Bronchial epithelial cell (primary cell): ENCODE measurements around the gene KLHL22. TPM values are rescaled to one million over a fixed set of nuclear protein-coding genes. Genes with fewer than 3 reads are reported as not detected.

Experiments
- DNase-seq: peaks from one replicate; pipeline ENCODE4 v3.0.0-alpha.2; 2010; ENCODE audit warnings: low read depth
- FAIRE-seq: peaks from 2 replicates; lab custom pipeline; 2011; peaks lifted over from hg19 to GRCh38; lab: Jason Lieb, UNC
- H3K27me3 ChIP-seq: 2 replicates; pipeline ENCODE4 v1.5.1; 2011; ENCODE audit warnings: low read length; ENCODE audit not compliant: control insufficient read depth, insufficient read depth
- H3K36me3 ChIP-seq: 2 replicates; pipeline ENCODE4 v1.5.1; 2011; ENCODE audit warnings: low read length; ENCODE audit not compliant: control insufficient read depth, insufficient read depth
- H3K4me3 ChIP-seq: 2 replicates; pipeline ENCODE4 v1.5.1; 2011; ENCODE audit warnings: mild to moderate bottlenecking, low read depth, low read length, control low read depth
- CTCF ChIP-seq: IDR thresholded peaks from 2 replicates; pipeline ENCODE4 v1.5.1; 2011; ENCODE audit warnings: mild to moderate bottlenecking, moderate library complexity, low read length, control low read depth, inconsistent platforms; ENCODE audit not compliant: insufficient read depth, severe bottlenecking
- total RNA-seq: library from RNA; depleted of rRNA; stranded (reverse); fragments of >200 nt; gene quantifications from 2 replicates; pipeline ENCODE4 v1.2.1, GENCODE V29; 2014

The KLHL22 gene
- total RNA-seq, 1 donor from 2014 or later: 17.1 TPM

DNA sequence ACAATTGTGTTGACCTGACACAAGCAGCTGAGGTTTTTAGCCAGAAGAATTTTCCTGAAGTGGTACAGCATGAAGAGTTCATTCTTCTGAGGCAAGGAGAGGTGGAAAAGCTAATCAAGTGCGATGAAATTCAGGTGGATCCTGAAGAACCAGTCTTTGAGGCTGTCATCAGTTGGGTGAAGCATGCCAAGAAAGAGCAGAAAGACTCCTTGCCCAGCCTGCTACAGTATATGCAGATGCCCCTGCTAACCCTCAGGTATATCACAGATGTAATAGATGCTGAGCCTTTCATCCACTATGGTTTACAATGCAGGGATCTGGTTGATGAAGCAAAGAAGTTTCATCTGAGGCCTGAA, 45.1 kb downstream of the KLHL22 start:
- Histone ChIP-seq H3K4me3 (no peak overlapping the region), H3K36me3 (no peaks in the 10 kb centered on the region), H3K27me3 (no peaks in the 10 kb centered on the region)
- DNase-seq (no peak), FAIRE-seq (no peak)
- no peak for TF ChIP-seq CTCF

GRCh38 chr22:20449819-20450550, 45.6 kb downstream of the KLHL22 start:
- DNase-seq (no peak), FAIRE-seq (peak; percentile 58)
- no peaks in the 10 kb centered on the region for H3K27me3 ChIP-seq
- no peaks in the 10 kb centered on the region for H3K36me3 ChIP-seq
- no peak for TF ChIP-seq CTCF
- H3K4me3 ChIP-seq: no peak overlapping the region

GRCh38 chr22:20448630-20449029, 47.0 kb downstream of the KLHL22 start:
- Histone ChIP-seq H3K4me3 (no peak overlapping the region), H3K27me3 (no peaks in the 10 kb centered on the region), H3K36me3 (no peaks in the 10 kb centered on the region)
- TF ChIP-seq CTCF: no peak
- no peak for DNase-seq
- no peak for FAIRE-seq

DNA sequence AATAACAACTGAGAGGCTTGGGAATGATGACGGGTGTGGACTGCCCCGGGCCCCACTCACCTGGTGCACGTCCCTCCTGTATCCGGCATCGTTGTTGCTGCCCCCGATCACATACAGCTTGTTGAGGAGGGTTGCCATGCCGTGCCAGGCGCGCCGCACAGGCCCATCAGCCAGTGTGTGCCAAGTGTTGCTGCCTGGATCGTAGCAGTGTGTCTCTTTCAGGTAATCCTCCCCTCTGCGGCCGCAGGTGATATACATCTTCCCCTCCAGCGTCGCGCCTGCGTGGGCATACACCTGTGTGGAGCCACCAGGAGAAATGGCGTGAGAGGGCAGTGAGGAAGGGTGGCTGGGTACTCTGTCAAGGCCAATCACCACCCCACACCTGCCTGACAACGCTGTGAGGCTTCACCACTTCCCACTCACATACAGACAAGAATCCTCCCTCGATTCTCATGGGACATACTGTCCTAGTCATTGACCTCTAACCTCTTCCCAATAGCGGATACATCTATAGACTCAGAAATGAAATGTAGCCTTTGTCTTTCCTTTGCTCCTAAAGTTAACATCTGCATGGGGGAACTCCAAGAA, 49.1 kb downstream of the KLHL22 start:
- Histone ChIP-seq H3K36me3 (peaks cover 1% of the 10 kb centered on the region), H3K27me3 (no peaks in the 10 kb centered on the region), H3K4me3 (no peak overlapping the region)
- no peak for DNase-seq
- TF ChIP-seq CTCF: no peak
- no peak for FAIRE-seq

- Histone ChIP-seq H3K36me3 (peaks cover 1% of the 10 kb centered on the region), H3K4me3 (no peak overlapping the region), H3K27me3 (no peaks in the 10 kb centered on the region)
- TF ChIP-seq CTCF: no peak
- DNase-seq (no peak), FAIRE-seq (no peak)
These were observed 51.3 kb downstream of the KLHL22 start for GRCh38 chr22:20444325-20444724.
